WTC11 (cell line): ENCODE measurements around the gene KCND2.

ENCODE experiments used
- FOXJ3 ChIP-seq: sonication (generic); formaldehyde crosslinking; IDR thresholded peaks from 2 replicates; pipeline ENCODE4 v1.9.0; 2021; ENCODE audit warnings: missing genetic modification reagents, mild to moderate bottlenecking, borderline replicate concordance
- GABPB1 ChIP-seq: sonication (generic); formaldehyde crosslinking; IDR thresholded peaks from 2 replicates; pipeline ENCODE4 v1.8.1; 2023; ENCODE audit warnings: mild to moderate bottlenecking, missing genetic modification reagents
- KAT7 ChIP-seq: sonication (generic); formaldehyde crosslinking; IDR thresholded peaks from 2 replicates; pipeline ENCODE4 v1.8.1; 2023; ENCODE audit warnings: missing genetic modification reagents, mild to moderate bottlenecking, borderline replicate concordance
- TEAD4 ChIP-seq: sonication (generic); formaldehyde crosslinking; IDR thresholded peaks from 2 replicates; pipeline ENCODE4 v1.8.0; 2022; ENCODE audit warnings: mild to moderate bottlenecking, missing genetic modification reagents
- ZNF263 ChIP-seq: sonication (generic); formaldehyde crosslinking; IDR thresholded peaks from 2 replicates; pipeline ENCODE4 v1.8.1; 2022; ENCODE audit warnings: low read depth, mild to moderate bottlenecking, moderate library complexity, missing genetic modification reagents
- TF ChIP-seq, protein P1 (sequence below): fragments of 200-600 bp; IDR thresholded peaks from 2 replicates; pipeline ENCODE4 v1.8.0; 2022; ENCODE audit warnings: antibody characterized with exemption
- TF ChIP-seq, protein P2 (sequence below): sonication (generic); formaldehyde crosslinking; IDR thresholded peaks from 2 replicates; pipeline ENCODE4 v1.8.1; 2023; ENCODE audit warnings: mild to moderate bottlenecking, missing genetic modification reagents, borderline replicate concordance
- TF ChIP-seq, protein P3 (sequence below): sonication (generic); formaldehyde crosslinking; IDR thresholded peaks from 2 replicates; pipeline ENCODE4 v1.8.1; 2023; ENCODE audit warnings: mild to moderate bottlenecking, moderate library complexity, missing genetic modification reagents
- TF ChIP-seq, protein P4 (sequence below): sonication (generic); formaldehyde crosslinking; IDR thresholded peaks from 2 replicates; pipeline ENCODE4 v1.8.0; 2022; ENCODE audit warnings: mild to moderate bottlenecking, missing genetic modification reagents
- TF ChIP-seq, protein P5 (sequence below): sonication (generic); formaldehyde crosslinking; IDR thresholded peaks from 2 replicates; pipeline ENCODE4 v1.8.0; 2022; ENCODE audit warnings: mild to moderate bottlenecking, missing genetic modification reagents
- TF ChIP-seq, protein P6 (sequence below): sonication (generic); formaldehyde crosslinking; conservative IDR thresholded peaks from 2 replicates; pipeline ENCODE4 v1.8.1; 2022; ENCODE audit warnings: mild to moderate bottlenecking, missing genetic modification reagents
- TF ChIP-seq, protein P7 (sequence below): sonication (generic); formaldehyde crosslinking; IDR thresholded peaks from 2 replicates; pipeline ENCODE4 v1.8.1; 2023; ENCODE audit warnings: mild to moderate bottlenecking, missing genetic modification reagents, moderate library complexity

DNA sequence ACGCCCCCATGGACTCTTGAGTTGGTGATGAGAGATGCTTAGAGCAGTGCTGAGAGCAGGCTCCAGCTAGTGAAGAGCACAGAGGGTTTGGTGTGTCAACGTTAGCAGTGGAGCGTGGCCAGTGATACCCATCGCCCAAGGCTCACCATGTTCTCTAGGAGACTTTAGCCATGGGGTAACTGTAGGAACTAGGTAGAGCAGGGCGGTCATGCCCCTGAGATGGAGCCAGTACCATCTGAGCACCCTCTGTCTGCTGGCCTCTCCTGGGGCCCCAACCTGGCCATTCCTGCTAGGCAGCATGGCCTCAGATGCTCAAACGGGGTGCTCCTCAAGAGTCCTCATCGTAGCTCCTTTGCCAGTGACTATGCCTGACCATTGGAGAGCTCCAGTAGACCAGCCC, 179.7 kb downstream of the KCND2 start:
- TF ChIP-seq, protein P1, sequence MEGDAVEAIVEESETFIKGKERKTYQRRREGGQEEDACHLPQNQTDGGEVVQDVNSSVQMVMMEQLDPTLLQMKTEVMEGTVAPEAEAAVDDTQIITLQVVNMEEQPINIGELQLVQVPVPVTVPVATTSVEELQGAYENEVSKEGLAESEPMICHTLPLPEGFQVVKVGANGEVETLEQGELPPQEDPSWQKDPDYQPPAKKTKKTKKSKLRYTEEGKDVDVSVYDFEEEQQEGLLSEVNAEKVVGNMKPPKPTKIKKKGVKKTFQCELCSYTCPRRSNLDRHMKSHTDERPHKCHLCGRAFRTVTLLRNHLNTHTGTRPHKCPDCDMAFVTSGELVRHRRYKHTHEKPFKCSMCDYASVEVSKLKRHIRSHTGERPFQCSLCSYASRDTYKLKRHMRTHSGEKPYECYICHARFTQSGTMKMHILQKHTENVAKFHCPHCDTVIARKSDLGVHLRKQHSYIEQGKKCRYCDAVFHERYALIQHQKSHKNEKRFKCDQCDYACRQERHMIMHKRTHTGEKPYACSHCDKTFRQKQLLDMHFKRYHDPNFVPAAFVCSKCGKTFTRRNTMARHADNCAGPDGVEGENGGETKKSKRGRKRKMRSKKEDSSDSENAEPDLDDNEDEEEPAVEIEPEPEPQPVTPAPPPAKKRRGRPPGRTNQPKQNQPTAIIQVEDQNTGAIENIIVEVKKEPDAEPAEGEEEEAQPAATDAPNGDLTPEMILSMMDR, result no peak
- TF ChIP-seq, protein P2, sequence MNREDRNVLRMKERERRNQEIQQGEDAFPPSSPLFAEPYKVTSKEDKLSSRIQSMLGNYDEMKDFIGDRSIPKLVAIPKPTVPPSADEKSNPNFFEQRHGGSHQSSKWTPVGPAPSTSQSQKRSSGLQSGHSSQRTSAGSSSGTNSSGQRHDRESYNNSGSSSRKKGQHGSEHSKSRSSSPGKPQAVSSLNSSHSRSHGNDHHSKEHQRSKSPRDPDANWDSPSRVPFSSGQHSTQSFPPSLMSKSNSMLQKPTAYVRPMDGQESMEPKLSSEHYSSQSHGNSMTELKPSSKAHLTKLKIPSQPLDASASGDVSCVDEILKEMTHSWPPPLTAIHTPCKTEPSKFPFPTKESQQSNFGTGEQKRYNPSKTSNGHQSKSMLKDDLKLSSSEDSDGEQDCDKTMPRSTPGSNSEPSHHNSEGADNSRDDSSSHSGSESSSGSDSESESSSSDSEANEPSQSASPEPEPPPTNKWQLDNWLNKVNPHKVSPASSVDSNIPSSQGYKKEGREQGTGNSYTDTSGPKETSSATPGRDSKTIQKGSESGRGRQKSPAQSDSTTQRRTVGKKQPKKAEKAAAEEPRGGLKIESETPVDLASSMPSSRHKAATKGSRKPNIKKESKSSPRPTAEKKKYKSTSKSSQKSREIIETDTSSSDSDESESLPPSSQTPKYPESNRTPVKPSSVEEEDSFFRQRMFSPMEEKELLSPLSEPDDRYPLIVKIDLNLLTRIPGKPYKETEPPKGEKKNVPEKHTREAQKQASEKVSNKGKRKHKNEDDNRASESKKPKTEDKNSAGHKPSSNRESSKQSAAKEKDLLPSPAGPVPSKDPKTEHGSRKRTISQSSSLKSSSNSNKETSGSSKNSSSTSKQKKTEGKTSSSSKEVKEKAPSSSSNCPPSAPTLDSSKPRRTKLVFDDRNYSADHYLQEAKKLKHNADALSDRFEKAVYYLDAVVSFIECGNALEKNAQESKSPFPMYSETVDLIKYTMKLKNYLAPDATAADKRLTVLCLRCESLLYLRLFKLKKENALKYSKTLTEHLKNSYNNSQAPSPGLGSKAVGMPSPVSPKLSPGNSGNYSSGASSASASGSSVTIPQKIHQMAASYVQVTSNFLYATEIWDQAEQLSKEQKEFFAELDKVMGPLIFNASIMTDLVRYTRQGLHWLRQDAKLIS (CRISPR knock-in tag), result no peak
- TF ChIP-seq, protein P3, sequence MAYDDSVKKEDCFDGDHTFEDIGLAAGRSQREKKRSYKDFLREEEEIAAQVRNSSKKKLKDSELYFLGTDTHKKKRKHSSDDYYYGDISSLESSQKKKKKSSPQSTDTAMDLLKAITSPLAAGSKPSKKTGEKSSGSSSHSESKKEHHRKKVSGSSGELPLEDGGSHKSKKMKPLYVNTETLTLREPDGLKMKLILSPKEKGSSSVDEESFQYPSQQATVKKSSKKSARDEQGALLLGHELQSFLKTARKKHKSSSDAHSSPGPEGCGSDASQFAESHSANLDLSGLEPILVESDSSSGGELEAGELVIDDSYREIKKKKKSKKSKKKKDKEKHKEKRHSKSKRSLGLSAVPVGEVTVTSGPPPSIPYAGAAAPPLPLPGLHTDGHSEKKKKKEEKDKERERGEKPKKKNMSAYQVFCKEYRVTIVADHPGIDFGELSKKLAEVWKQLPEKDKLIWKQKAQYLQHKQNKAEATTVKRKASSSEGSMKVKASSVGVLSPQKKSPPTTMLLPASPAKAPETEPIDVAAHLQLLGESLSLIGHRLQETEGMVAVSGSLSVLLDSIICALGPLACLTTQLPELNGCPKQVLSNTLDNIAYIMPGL (CRISPR knock-in tag), result no peak
- TF ChIP-seq, protein P4, sequence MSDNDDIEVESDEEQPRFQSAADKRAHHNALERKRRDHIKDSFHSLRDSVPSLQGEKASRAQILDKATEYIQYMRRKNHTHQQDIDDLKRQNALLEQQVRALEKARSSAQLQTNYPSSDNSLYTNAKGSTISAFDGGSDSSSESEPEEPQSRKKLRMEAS (CRISPR knock-in tag), result no peak
- TF ChIP-seq GABPB1 (no peak), ZNF263 (CRISPR knock-in tag) (no peak), FOXJ3 (CRISPR knock-in tag) (no peak), KAT7 (CRISPR knock-in tag) (no peak), TEAD4 (no peak)
- TF ChIP-seq, protein P5, sequence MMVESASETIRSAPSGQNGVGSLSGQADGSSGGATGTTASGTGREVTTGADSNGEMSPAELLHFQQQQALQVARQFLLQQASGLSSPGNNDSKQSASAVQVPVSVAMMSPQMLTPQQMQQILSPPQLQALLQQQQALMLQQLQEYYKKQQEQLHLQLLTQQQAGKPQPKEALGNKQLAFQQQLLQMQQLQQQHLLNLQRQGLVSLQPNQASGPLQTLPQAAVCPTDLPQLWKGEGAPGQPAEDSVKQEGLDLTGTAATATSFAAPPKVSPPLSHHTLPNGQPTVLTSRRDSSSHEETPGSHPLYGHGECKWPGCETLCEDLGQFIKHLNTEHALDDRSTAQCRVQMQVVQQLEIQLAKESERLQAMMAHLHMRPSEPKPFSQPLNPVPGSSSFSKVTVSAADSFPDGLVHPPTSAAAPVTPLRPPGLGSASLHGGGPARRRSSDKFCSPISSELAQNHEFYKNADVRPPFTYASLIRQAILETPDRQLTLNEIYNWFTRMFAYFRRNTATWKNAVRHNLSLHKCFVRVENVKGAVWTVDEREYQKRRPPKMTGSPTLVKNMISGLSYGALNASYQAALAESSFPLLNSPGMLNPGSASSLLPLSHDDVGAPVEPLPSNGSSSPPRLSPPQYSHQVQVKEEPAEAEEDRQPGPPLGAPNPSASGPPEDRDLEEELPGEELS (CRISPR knock-in tag), result no peak
- TF ChIP-seq, protein P6, sequence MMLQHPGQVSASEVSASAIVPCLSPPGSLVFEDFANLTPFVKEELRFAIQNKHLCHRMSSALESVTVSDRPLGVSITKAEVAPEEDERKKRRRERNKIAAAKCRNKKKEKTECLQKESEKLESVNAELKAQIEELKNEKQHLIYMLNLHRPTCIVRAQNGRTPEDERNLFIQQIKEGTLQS (CRISPR knock-in tag), result no peak
- TF ChIP-seq, protein P7, sequence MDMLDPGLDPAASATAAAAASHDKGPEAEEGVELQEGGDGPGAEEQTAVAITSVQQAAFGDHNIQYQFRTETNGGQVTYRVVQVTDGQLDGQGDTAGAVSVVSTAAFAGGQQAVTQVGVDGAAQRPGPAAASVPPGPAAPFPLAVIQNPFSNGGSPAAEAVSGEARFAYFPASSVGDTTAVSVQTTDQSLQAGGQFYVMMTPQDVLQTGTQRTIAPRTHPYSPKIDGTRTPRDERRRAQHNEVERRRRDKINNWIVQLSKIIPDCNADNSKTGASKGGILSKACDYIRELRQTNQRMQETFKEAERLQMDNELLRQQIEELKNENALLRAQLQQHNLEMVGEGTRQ, result no peak
